Mesenchymal stem cell (in vitro differentiated cells and primary cell): Measurements from ENCODE around the gene DUS2.

Source experiments
- DNase-seq: peaks from one replicate; pipeline ENCODE4 v3.0.0-alpha.2; 2013
- H2AFZ ChIP-seq: one replicate; pipeline ENCODE4 v1.6.1; 2013; ENCODE audit warnings: low read depth, mild to moderate bottlenecking, control low read depth, inconsistent platforms, low read length, moderate library complexity
- H2AK5ac ChIP-seq: 2 replicates; pipeline ENCODE4 v1.6.1; 2013; ENCODE audit warnings: low read length, moderate library complexity, mild to moderate bottlenecking, inconsistent platforms; ENCODE audit not compliant: severe bottlenecking
- H2BK120ac ChIP-seq: one replicate; pipeline ENCODE4 v1.6.1; 2013; ENCODE audit warnings: low read depth, mild to moderate bottlenecking, inconsistent platforms, low read length, moderate library complexity
- H2BK12ac ChIP-seq, 2 experiments: one replicate each; pipeline ENCODE4 v1.6.1; 2013; ENCODE audit warnings: inconsistent platforms in 2 of 2, low read length in 2 of 2, mild to moderate bottlenecking in 2 of 2, moderate library complexity in 2 of 2, control low read depth in 1 of 2
- H2BK15ac ChIP-seq: one replicate; pipeline ENCODE4 v1.6.1; 2013; ENCODE audit warnings: mild to moderate bottlenecking, low read depth, inconsistent platforms; ENCODE audit not compliant: poor library complexity, severe bottlenecking
- H2BK5ac ChIP-seq: 2 replicates; pipeline ENCODE4 v1.6.1; 2013; ENCODE audit warnings: low read depth, mild to moderate bottlenecking, low read length, control low read depth, inconsistent platforms; ENCODE audit not compliant: poor library complexity, severe bottlenecking
- H3K14ac ChIP-seq, 2 experiments: one replicate each; pipeline ENCODE4 v1.6.1; 2013; ENCODE audit warnings: inconsistent platforms in 2 of 2, low read length in 2 of 2, control low read depth in 1 of 2, mild to moderate bottlenecking in 1 of 2, moderate library complexity in 1 of 2
- H3K18ac ChIP-seq, 2 experiments: one replicate each; pipeline ENCODE4 v1.6.1; 2013; ENCODE audit warnings: inconsistent platforms in 2 of 2, low read length in 2 of 2, control low read depth in 1 of 2, low read depth in 1 of 2, mild to moderate bottlenecking in 1 of 2
- H3K23ac ChIP-seq, 2 experiments: one replicate each; pipeline ENCODE4 v1.6.1; 2013; ENCODE audit warnings: inconsistent platforms in 2 of 2, low read length in 2 of 2, mild to moderate bottlenecking in 2 of 2, moderate library complexity in 2 of 2, control low read depth in 1 of 2
- H3K27ac ChIP-seq: 2 replicates; pipeline ENCODE4 v1.5.1; 2013; ENCODE audit warnings: mild to moderate bottlenecking, moderate library complexity, low read length, control low read depth, inconsistent platforms; ENCODE audit not compliant: poor library complexity, severe bottlenecking
- H3K27me3 ChIP-seq, 2 experiments: 2 replicates each; pipeline versions ENCODE4 v1.6.1 to v1.7.0; 2013; ENCODE audit warnings: low read length in 2 of 2, mild to moderate bottlenecking in 2 of 2, moderate library complexity in 2 of 2, control low read depth in 1 of 2, inconsistent platforms in 1 of 2; ENCODE audit not compliant: control insufficient read depth in 1 of 2, insufficient read depth in 1 of 2
- H3K36me3 ChIP-seq, 2 experiments: 2 replicates each; pipeline versions ENCODE4 v1.6.1 to v1.7.0; 2013; ENCODE audit warnings: low read length in 2 of 2, control low read depth in 1 of 2, inconsistent platforms in 1 of 2, low read depth in 1 of 2, mild to moderate bottlenecking in 1 of 2; ENCODE audit not compliant: insufficient read depth in 2 of 2, control insufficient read depth in 1 of 2
- H3K4ac ChIP-seq, 2 experiments: one replicate each; pipeline ENCODE4 v1.6.1; 2013; ENCODE audit warnings: inconsistent platforms in 2 of 2, low read length in 2 of 2, mild to moderate bottlenecking in 2 of 2, moderate library complexity in 2 of 2, control low read depth in 1 of 2, low read depth in 1 of 2
- H3K4me1 ChIP-seq: 2 replicates; pipeline ENCODE4 v1.6.1; 2013; ENCODE audit warnings: low read depth, low read length, control low read depth; ENCODE audit not compliant: control insufficient read depth, insufficient read depth
- H3K4me2 ChIP-seq: 2 replicates; pipeline ENCODE4 v1.6.1; 2013; ENCODE audit warnings: low read length, mild to moderate bottlenecking, inconsistent platforms; ENCODE audit not compliant: poor library complexity, severe bottlenecking
- H3K4me3 ChIP-seq, 2 experiments: 2 replicates each; pipeline versions ENCODE4 v1.5.1 to v1.7.0; 2013; ENCODE audit warnings: low read length in 2 of 2, mild to moderate bottlenecking in 2 of 2, control low read depth in 1 of 2, low read depth in 1 of 2; ENCODE audit not compliant: insufficient read depth in 1 of 2
- H3K79me1 ChIP-seq: replicated peaks from 2 replicates; pipeline ENCODE4 v1.6.1; 2013; ENCODE audit warnings: mild to moderate bottlenecking, control low read depth, low read length, inconsistent platforms; ENCODE audit not compliant: poor library complexity, severe bottlenecking
- H3K9ac ChIP-seq: 2 replicates; pipeline ENCODE4 v1.7.0; 2013; ENCODE audit warnings: mild to moderate bottlenecking, low read length, moderate library complexity
- H3K9me3 ChIP-seq: 2 replicates; pipeline ENCODE4 v1.7.0; 2013; ENCODE audit warnings: mild to moderate bottlenecking, low read length; ENCODE audit not compliant: control insufficient read depth
- H4K8ac ChIP-seq: one replicate; pipeline ENCODE4 v1.6.1; 2013; ENCODE audit warnings: inconsistent platforms, mild to moderate bottlenecking, low read length, moderate library complexity
- H4K91ac ChIP-seq: one replicate; pipeline ENCODE4 v1.6.1; 2013; ENCODE audit warnings: mild to moderate bottlenecking, low read length, inconsistent platforms
- WGBS: methylation state at CpG from one replicate; pipeline ENCODE4 v1.1.7; 2013; ENCODE audit warnings: mixed read lengths; 5-methylcytosine and 5-hydroxymethylcytosine counted together

Gene DUS2

GRCh38 chr16:68078701-68079375, 55.8 kb downstream of the DUS2 start:
- Histone ChIP-seq H2BK12ac (peak overlapping the region; percentile 49 to 87), H4K8ac (peak overlapping the region; percentile 58), H2BK15ac (peak overlapping the region; percentile 15), H3K79me1 (no peaks in the 10 kb centered on the region), H3K18ac (peak overlapping the region; percentile 44 to 67), H3K14ac (no peak overlapping the region), H3K4me3 (no peak overlapping the region), H3K27me3 (no peaks in the 10 kb centered on the region), H2AFZ (no peak overlapping the region), H2AK5ac (no peak overlapping the region), H3K4ac (peak overlapping the region; percentile 17 to 19), H4K91ac (peak overlapping the region; percentile 72), H2BK5ac (no peak overlapping the region), H3K4me1 (peaks cover 9% of the 10 kb centered on the region), H3K27ac (no peak overlapping the region), H3K36me3 (peaks cover 45 to 58% of the 10 kb centered on the region in 2 experiments), H3K4me2 (no peak overlapping the region), H3K9ac (no peak overlapping the region), H3K9me3 (no peaks in the 10 kb centered on the region), H2BK120ac (no peak overlapping the region), H3K23ac (no peak overlapping the region)
- 93% methylated on average over 8 of the region's 8 CpGs for WGBS
- no peak for DNase-seq

DNA sequence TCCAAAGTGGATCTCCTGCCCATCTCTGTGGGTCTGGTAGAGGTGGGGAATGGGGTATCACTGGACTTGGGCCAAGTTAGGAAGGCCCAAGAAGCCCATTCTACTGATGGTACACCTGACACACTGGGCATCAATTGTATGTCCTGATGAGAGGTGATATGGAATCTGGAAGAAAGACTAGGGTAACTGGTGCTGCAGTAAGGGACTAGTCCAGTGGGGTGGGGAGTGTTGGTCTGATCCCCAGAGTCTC, 56.2 kb downstream of the DUS2 start:
- peaks cover 11% of the 10 kb centered on the region for H3K4me1 ChIP-seq
- peak overlapping the region; percentile 44 to 67 for H3K18ac ChIP-seq
- H3K79me1 ChIP-seq = no peaks in the 10 kb centered on the region
- no peak overlapping the region for H3K4me2 ChIP-seq
- H3K36me3 ChIP-seq = peaks cover 40 to 54% of the 10 kb centered on the region in 2 experiments
- peak overlapping the region; percentile 19 to 55 for H3K4ac ChIP-seq
- H2BK120ac ChIP-seq = no peak overlapping the region
- H3K27me3 ChIP-seq = no peaks in the 10 kb centered on the region
- H3K4me3 ChIP-seq = no peak overlapping the region
- peak overlapping the region; percentile 72 for H4K91ac ChIP-seq
- H2BK15ac ChIP-seq = no peak overlapping the region
- H3K27ac ChIP-seq = no peak overlapping the region
- no peak overlapping the region for H3K14ac ChIP-seq
- no peak overlapping the region for H2AK5ac ChIP-seq
- no peak overlapping the region for H3K23ac ChIP-seq
- peak overlapping the region; percentile 31 for H3K9ac ChIP-seq
- peak overlapping the region; percentile 58 for H4K8ac ChIP-seq
- DNase-seq = no peak
- peak overlapping the region; percentile 46 to 87 for H2BK12ac ChIP-seq
- H2AFZ ChIP-seq = no peak overlapping the region
- no peak overlapping the region for H2BK5ac ChIP-seq
- no peaks in the 10 kb centered on the region for H3K9me3 ChIP-seq

- DNase-seq = peak; percentile 38
Measured at GRCh38 chr16:68079626-68080344, 56.7 kb downstream of the DUS2 start.

GRCh38 chr16:68081861-68082628, 59.0 kb downstream of the DUS2 start:
- no peak overlapping the region for H3K14ac ChIP-seq
- H2BK15ac ChIP-seq = peak overlapping the region; percentile 19
- no peak overlapping the region for H3K27ac ChIP-seq
- peak overlapping the region in 1 of 2 experiments; percentile 4 for H3K4ac ChIP-seq
- no peak overlapping the region for H3K4me2 ChIP-seq
- no peaks in the 10 kb centered on the region for H3K79me1 ChIP-seq
- DNase-seq = no peak
- no peak overlapping the region for H3K23ac ChIP-seq
- no peak overlapping the region for H4K8ac ChIP-seq
- no peak overlapping the region for H2AFZ ChIP-seq
- H3K36me3 ChIP-seq = peaks cover 17 to 31% of the 10 kb centered on the region in 2 experiments
- H3K27me3 ChIP-seq = no peaks in the 10 kb centered on the region
- no peak overlapping the region for H2BK5ac ChIP-seq
- peaks cover 12% of the 10 kb centered on the region for H3K4me1 ChIP-seq
- H3K18ac ChIP-seq = peak overlapping the region in 1 of 2 experiments; percentile 51
- no peak overlapping the region for H3K4me3 ChIP-seq
- no peak overlapping the region for H3K9ac ChIP-seq
- no peaks in the 10 kb centered on the region for H3K9me3 ChIP-seq
- peak overlapping the region; percentile 27 for H4K91ac ChIP-seq
- H2BK120ac ChIP-seq = no peak overlapping the region
- H2BK12ac ChIP-seq = peak overlapping the region in 1 of 2 experiments; percentile 60
- H2AK5ac ChIP-seq = no peak overlapping the region

More at GRCh38 chr16:68079626-68080344, 56.7 kb downstream of the DUS2 start:
- H2BK120ac ChIP-seq = peak overlapping the region; percentile 4
- no peaks in the 10 kb centered on the region for H3K27me3 ChIP-seq
- peaks cover 35 to 50% of the 10 kb centered on the region in 2 experiments for H3K36me3 ChIP-seq
- peaks cover 12% of the 10 kb centered on the region for H3K4me1 ChIP-seq
- peak overlapping the region; percentile 57 to 87 for H2BK12ac ChIP-seq
- no peak overlapping the region for H2BK5ac ChIP-seq
- H2AK5ac ChIP-seq = no peak overlapping the region
- H4K8ac ChIP-seq = peak overlapping the region; percentile 58
- peak overlapping the region; percentile 56 to 75 for H3K4ac ChIP-seq
- H2AFZ ChIP-seq = no peak overlapping the region
- H3K23ac ChIP-seq = no peak overlapping the region
- H3K4me2 ChIP-seq = no peak overlapping the region
- H2BK15ac ChIP-seq = peak overlapping the region; percentile 83
- peak overlapping the region; percentile 44 to 67 for H3K18ac ChIP-seq
- peak overlapping the region; percentile 31 for H3K9ac ChIP-seq
- H3K4me3 ChIP-seq = no peak overlapping the region
- H3K79me1 ChIP-seq = no peaks in the 10 kb centered on the region
- no peaks in the 10 kb centered on the region for H3K9me3 ChIP-seq
- 46% methylated on average over 13 of the region's 13 CpGs for WGBS
- peak overlapping the region in 1 of 2 experiments; percentile 6 for H3K14ac ChIP-seq
- H3K27ac ChIP-seq = no peak overlapping the region
- H4K91ac ChIP-seq = peak overlapping the region; percentile 73
